Measurements from ENCODE around the gene AHSP.
"Not testable (repeated sequence)": the region's sequence is repeated elsewhere in the genome, so short reads cannot be mapped to it uniquely, and the experiment has no call there.

Gene AHSP

GRCh38 chr16:31532120-31532519, 4.4 kb downstream of the AHSP start:
- FAIRE-seq, result no peak

- no peak for FAIRE-seq
These were observed 5.2 kb downstream of the AHSP start for GRCh38 chr16:31532896-31533295.

GRCh38 chr16:31535737-31536136, 8.0 kb downstream of the AHSP start:
- FAIRE-seq, result no peak

- no peak for FAIRE-seq
These were observed 9.2 kb downstream of the AHSP start for GRCh38 chr16:31536804-31537361.

- FAIRE-seq, result no peak
These were observed 9.9 kb downstream of the AHSP start for GRCh38 chr16:31537362-31538242.

DNA sequence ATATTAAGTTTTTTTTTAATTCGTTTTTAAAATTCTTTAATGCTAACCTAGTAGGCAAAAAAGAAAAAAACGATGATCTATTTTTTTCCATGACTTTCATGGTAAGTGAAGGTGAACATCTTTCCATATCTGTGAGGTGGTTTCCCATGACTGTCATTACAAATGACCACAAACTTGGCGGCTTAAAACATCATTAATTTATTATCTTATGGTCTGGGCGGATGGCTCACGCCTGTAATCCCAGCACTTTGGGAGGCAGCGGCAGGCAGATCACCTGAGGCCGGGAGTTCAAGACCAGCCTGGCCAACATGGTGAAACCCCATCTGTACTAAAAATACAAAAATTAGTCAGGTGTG, 10.5 kb downstream of the AHSP start:
- not testable (repeated sequence) for FAIRE-seq

GRCh38 chr16:31539762-31540161, 12.1 kb downstream of the AHSP start:
- not testable (repeated sequence) for FAIRE-seq

GRCh38 chr16:31542763-31543162, 15.1 kb downstream of the AHSP start:
- FAIRE-seq, result no peak

GRCh38 chr16:31561426-31562233, 33.9 kb downstream of the AHSP start:
- no peak for FAIRE-seq

DNA sequence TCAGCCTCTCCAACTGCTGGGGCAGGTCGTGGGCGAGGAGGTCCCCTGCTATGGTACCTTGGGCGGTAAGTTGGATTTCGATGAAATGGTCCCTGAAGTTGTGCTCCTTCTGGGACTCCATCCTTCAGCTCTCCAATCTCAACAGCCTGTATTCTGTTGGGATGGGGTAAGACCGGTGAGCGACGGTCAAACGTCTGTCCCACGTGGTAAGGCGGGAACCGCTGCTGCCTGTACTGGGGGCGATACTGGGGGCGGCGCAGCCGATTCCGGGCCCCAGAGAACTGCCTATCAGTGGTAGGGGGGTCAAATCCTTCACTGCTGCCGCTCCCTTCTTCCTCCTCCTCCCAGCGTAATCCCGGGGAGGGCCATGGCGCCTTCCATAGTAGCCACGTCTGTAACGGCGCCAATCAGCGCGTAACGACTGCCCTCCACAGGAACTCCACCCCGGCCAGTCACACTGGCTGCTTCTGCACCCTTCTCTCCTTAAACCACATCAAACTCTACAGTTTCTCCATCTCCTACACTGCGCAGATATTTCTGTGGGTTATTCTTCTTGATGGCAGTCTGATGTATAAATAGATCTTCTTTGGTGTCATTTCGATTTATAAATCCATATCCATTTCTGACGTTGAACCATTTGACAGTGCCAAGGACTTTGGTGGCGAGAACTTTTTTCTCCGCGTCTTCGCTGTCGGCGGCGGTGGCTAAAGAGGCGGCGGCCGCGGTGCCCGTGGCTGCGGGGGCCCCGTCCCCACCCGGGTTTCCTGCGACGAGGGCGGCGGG, 41.1 kb downstream of the AHSP start:
- no peak for FAIRE-seq

DNA sequence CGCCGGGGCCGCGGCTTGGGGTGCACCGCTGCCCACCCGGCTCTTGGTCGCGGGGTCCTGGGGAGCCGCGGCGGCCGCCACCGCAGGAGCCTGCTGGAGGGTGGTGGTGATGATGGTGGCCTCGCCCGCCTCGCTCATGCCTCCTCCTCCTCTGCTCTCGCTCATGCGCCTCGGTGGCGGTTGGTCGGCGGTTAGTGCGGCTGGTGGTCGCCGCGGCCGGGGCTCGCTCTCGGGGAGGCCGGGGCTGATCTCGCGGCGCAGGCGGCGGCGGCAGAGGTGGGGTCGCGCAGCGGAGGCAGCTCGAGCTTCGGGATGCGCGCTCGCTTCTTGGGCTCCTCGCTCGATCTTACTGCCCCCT, 41.6 kb downstream of the AHSP start:
- no peak for FAIRE-seq

- no peak for FAIRE-seq
These were observed 45.1 kb downstream of the AHSP start for GRCh38 chr16:31572821-31573220.

DNA sequence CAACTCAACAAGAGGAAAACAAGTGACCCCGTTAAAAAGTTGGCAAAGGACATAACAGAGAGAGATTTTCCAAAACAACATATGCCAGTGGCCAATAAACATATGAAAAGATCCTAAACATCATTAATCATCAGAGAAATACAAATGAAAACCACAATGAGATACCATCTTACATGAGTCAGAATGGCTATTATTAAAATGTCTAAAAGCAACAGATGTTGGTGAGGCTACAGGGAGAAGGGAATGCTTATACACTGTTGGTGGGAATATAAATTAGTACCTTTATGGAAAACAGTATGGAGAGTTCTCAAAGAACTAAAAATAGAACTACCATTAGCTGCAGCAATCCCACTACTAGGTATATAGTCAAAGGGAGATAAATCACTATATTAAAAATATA, 46.5 kb downstream of the AHSP start:
- not testable (repeated sequence) for FAIRE-seq

GRCh38 chr16:31577411-31577810, 49.7 kb downstream of the AHSP start:
- no peak for FAIRE-seq

Measured in A204.1 (cell line).